K562 (cell line): Measurements from ENCODE around the gene AP2M1. TPM values are rescaled to one million over a fixed set of nuclear protein-coding genes. Genes with fewer than 3 reads are reported as not detected.
A peak's percentile ranks its signal among the peaks of the same experiment; 100 is the strongest.

ENCODE experiments used
- CCNT2 ChIP-seq: IDR thresholded peaks from 2 replicates; pipeline ENCODE4 v1.6.1; 2011; ENCODE audit warnings: borderline replicate concordance, low read depth, mild to moderate bottlenecking, moderate library complexity, mixed read lengths, low read length; ENCODE audit not compliant: insufficient read length; ENCODE audit errors: extremely low read depth
- CTBP1 ChIP-seq: fragments of 450-650 bp; IDR thresholded peaks from 2 replicates; pipeline ENCODE4 v1.6.1; 2016; ENCODE audit warnings: borderline replicate concordance
- FOXK1 ChIP-seq: sonication (generic); formaldehyde crosslinking; IDR thresholded peaks from 2 replicates; pipeline ENCODE4 v1.8.0; 2022; ENCODE audit warnings: missing genetic modification reagents, mild to moderate bottlenecking, borderline replicate concordance
- KDM4B ChIP-seq, 2 experiments: fragments of 450-650 bp in 1 of 2; sonication (generic) in 1 of 2; IDR thresholded peaks; 2 replicates each; pipeline ENCODE4 v1.6.1; 2016 to 2017; ENCODE audit warnings: borderline replicate concordance in 2 of 2, antibody characterized with exemption in 1 of 2, low read depth in 1 of 2, mild to moderate bottlenecking in 1 of 2
- KLF6 ChIP-seq: fragments of 250-450 bp; sonication (Bioruptor Pico); IDR thresholded peaks from 2 replicates; pipeline ENCODE4 v1.4.0; 2020; ENCODE audit warnings: mild to moderate bottlenecking, moderate library complexity, borderline replicate concordance
- MBD1 ChIP-seq: fragments of 250-450 bp; sonication (Bioruptor Pico); IDR thresholded peaks from 2 replicates; pipeline ENCODE4 v1.8.0; 2022; ENCODE audit warnings: inconsistent platforms
- MLLT1 ChIP-seq, 2 experiments: fragments of 450-650 bp; IDR thresholded peaks; 2 replicates each; pipeline ENCODE4 v1.6.1; 2016
- NCOA1 ChIP-seq: fragments of 450-650 bp; IDR thresholded peaks from 2 replicates; pipeline ENCODE4 v1.6.1; 2016; ENCODE audit warnings: low read depth
- POLR2G ChIP-seq: fragments of 200-400 bp; formaldehyde crosslinking; IDR thresholded peaks from 2 replicates; pipeline ENCODE4 v1.6.1; 2017; ENCODE audit warnings: low read depth, mild to moderate bottlenecking, antibody characterized with exemption, low read length, moderate library complexity
- RBBP5 ChIP-seq: fragments of 200-600 bp; sonication (generic); IDR thresholded peaks from 2 replicates; pipeline ENCODE4 v1.6.1; 2012; ENCODE audit warnings: borderline replicate concordance, mild to moderate bottlenecking, low read length, control low read depth, inconsistent platforms; ENCODE audit not compliant: insufficient read depth, poor library complexity, severe bottlenecking
- SFPQ ChIP-seq: fragments of 200-400 bp; formaldehyde crosslinking; IDR thresholded peaks from 2 replicates; pipeline ENCODE4 v1.6.1; 2017; ENCODE audit warnings: mild to moderate bottlenecking, low read depth, low read length, moderate library complexity
- TFE3 ChIP-seq: fragments of 450-650 bp; formaldehyde crosslinking; IDR thresholded peaks from 2 replicates; pipeline ENCODE4 v1.4.0; 2020; ENCODE audit warnings: mild to moderate bottlenecking, mixed read lengths
- U2AF2 ChIP-seq: fragments of 200-400 bp; formaldehyde crosslinking; optimal IDR thresholded peaks from 2 replicates; pipeline ENCODE3; 2017; ENCODE audit warnings: low read depth, mild to moderate bottlenecking, low read length
- ZNF274 ChIP-seq: IDR thresholded peaks from 2 replicates; pipeline ENCODE4 v1.6.1; 2011; ENCODE audit warnings: low read depth, mild to moderate bottlenecking, low read length, moderate library complexity, borderline replicate concordance
- ZNF740 ChIP-seq, 3 experiments: fragments of 200-800 bp in 1 of 3; sonication (Bioruptor generic) in 1 of 3; sonication (generic) in 1 of 3; formaldehyde crosslinking in 1 of 3; IDR thresholded peaks; 2 replicates each; pipeline versions ENCODE4 v1.6.1 to v1.8.0; 2016 to 2022; ENCODE audit warnings: mild to moderate bottlenecking in 2 of 3, missing compliant biosample characterization in 2 of 3, missing genetic modification characterization in 2 of 3, missing genetic modification reagents in 1 of 3
- ZNF77 ChIP-seq: fragments of 250-450 bp; sonication (Bioruptor Pico); IDR thresholded peaks from 2 replicates; pipeline ENCODE4 v1.5.0; 2020
- polyA plus RNA-seq, 8 experiments: library from polyadenylated mRNA; depleted of rRNA in 4 of 8; stranded (reverse) in 5 of 8; unstranded in 3 of 8; fragments of >200 nt; fragmentation: Nextera tagmentation in 2 of 8; fragmentation: Illumina TruSeq in 1 of 8; extraction: Ambion mirVana in 2 of 8; extraction: Trizol in 1 of 8; gene quantifications; 2 replicates each; pipeline versions ENCODE4 v1.2.1 to v1.2.3, GENCODE V29; 2011 to 2014; ENCODE audit warnings: inconsistent platforms in 1 of 8, missing spikeins in 1 of 8
- total RNA-seq, 7 experiments: library from RNA; depleted of rRNA in 6 of 7; stranded (reverse); fragments of >200 nt in 6 of 7; fragmentation: Illumina TruSeq in 2 of 7; extraction: Trizol in 2 of 7; gene quantifications; 2 replicates each; pipeline versions ENCODE4 v1.2.1 to v1.2.3, GENCODE V29; 2011 to 2021; ENCODE audit warnings: low replicate concordance in 1 of 7

Gene AP2M1
- total and polyA plus RNA-seq, 9 of the 15 experiments (the other 6 are each of a cell fraction or from before 2014, with no cell fraction given), result 118 to 505 (median 296) TPM

GRCh38 chr3:184133840-184134745 is 40.6 kb upstream of the AP2M1 start (continued):
- TF ChIP-seq MLLT1 (IDR thresholded peaks at IDR 0.05) (peak; percentile 39 to 59; a peak in 1 of 4 replicates), POLR2G (peak; percentile 83), MBD1 (no peak), U2AF2 (no peak), KLF6 (no peak), SFPQ (no peak), ZNF740 (CRISPR knock-in tag; IDR thresholded peaks at IDR 0.05) (peak; percentile 91), ZNF740 (tag; IDR thresholded peaks at IDR 0.05) (peak in 1 of 2 experiments; percentile 96; a peak in 2 of 4 replicates), CTBP1 (peak; percentile 59; the same call in 1 of the 2 replicates), CCNT2 (no peak), NCOA1 (peak; percentile 36; the same call in 1 of the 2 replicates), ZNF77 (CRISPR knock-in tag) (no peak), TFE3 (CRISPR knock-in tag) (no peak), ZNF274 (no peak), KDM4B (IDR thresholded peaks at IDR 0.05; ENCODE audit: borderline replicate concordance in 2 of 2, low read depth in 1 of 2) (0 out of 4 replicates have a peak, but pooled peaks of 1 of the 2 experiments have one; percentile 20), FOXK1 (CRISPR knock-in tag) (no peak; the same call in 1 of the 2 replicates), RBBP5 (no peak)
